KOPT-K1 (cell line): ENCODE results near the gene PRKG1.

Experiments used
- H3K27ac ChIP-seq: fragments of 200-600 bp; sonication (generic); 2 replicates; pipeline ENCODE4 v1.5.1; 2016; ENCODE audit warnings: antibody characterized with exemption, mild to moderate bottlenecking, low read depth, low read length; ENCODE audit not compliant: poor library complexity, severe bottlenecking
- H3K36me3 ChIP-seq: fragments of 200-600 bp; sonication (generic); 2 replicates; pipeline ENCODE4 v1.5.1; 2017; ENCODE audit warnings: antibody characterized with exemption, mild to moderate bottlenecking, low read length, moderate library complexity; ENCODE audit not compliant: insufficient read depth
- H3K9me3 ChIP-seq: fragments of 200-600 bp; sonication (generic); 2 replicates; pipeline ENCODE4 v1.5.1; 2017; ENCODE audit warnings: antibody characterized with exemption, low read length, mild to moderate bottlenecking; ENCODE audit not compliant: insufficient read depth, poor library complexity, severe bottlenecking

Gene PRKG1

GRCh38 chr10:51074238-51075028 lies at the start of gene PRKG1:
Gene PRKG1, plus strand, starts transcription at chr10:51074487.
- no peaks in the 10 kb centered on the region for H3K9me3 ChIP-seq
- H3K27ac ChIP-seq = no peak within 1 kb of the TSS
- H3K36me3 ChIP-seq = no peaks in the 10 kb centered on the region

GRCh38 chr10:51028420-51028819 lies 45.9 kb upstream of the PRKG1 start:
- no peaks in the 10 kb centered on the region for H3K36me3 ChIP-seq
- no peaks in the 10 kb centered on the region for H3K9me3 ChIP-seq
- H3K27ac ChIP-seq = no peak overlapping the region

- H3K36me3 ChIP-seq = no peaks in the 10 kb centered on the region
- no peak overlapping the region for H3K27ac ChIP-seq
- no peaks in the 10 kb centered on the region for H3K9me3 ChIP-seq
Measured at GRCh38 chr10:51029172-51029641, 45.1 kb upstream of the PRKG1 start.

- Histone ChIP-seq H3K9me3 (no peaks in the 10 kb centered on the region), H3K36me3 (no peaks in the 10 kb centered on the region), H3K27ac (no peak overlapping the region)
Measured at GRCh38 chr10:51030480-51030879, 43.8 kb upstream of the PRKG1 start.

GRCh38 chr10:51031950-51032349 lies 42.3 kb upstream of the PRKG1 start:
- Histone ChIP-seq H3K9me3 (no peaks in the 10 kb centered on the region), H3K27ac (no peak overlapping the region), H3K36me3 (no peaks in the 10 kb centered on the region)

- no peaks in the 10 kb centered on the region for H3K9me3 ChIP-seq
- no peaks in the 10 kb centered on the region for H3K36me3 ChIP-seq
- no peak overlapping the region for H3K27ac ChIP-seq
Measured at GRCh38 chr10:51034769-51035168, 39.5 kb upstream of the PRKG1 start.

GRCh38 chr10:51035344-51035743 lies 38.9 kb upstream of the PRKG1 start:
- no peaks in the 10 kb centered on the region for H3K9me3 ChIP-seq
- no peak overlapping the region for H3K27ac ChIP-seq
- no peaks in the 10 kb centered on the region for H3K36me3 ChIP-seq

GRCh38 chr10:51045871-51046270 lies 28.4 kb upstream of the PRKG1 start:
- Histone ChIP-seq H3K9me3 (no peaks in the 10 kb centered on the region), H3K36me3 (no peaks in the 10 kb centered on the region)

GRCh38 chr10:51046654-51047053 lies 27.6 kb upstream of the PRKG1 start:
- H3K36me3 ChIP-seq = no peaks in the 10 kb centered on the region
- no peak overlapping the region for H3K27ac ChIP-seq
- no peaks in the 10 kb centered on the region for H3K9me3 ChIP-seq

More at GRCh38 chr10:51045871-51046270, 28.4 kb upstream of the PRKG1 start:
- H3K27ac ChIP-seq = no peak overlapping the region

- no peaks in the 10 kb centered on the region for H3K9me3 ChIP-seq
- H3K36me3 ChIP-seq = no peaks in the 10 kb centered on the region
- H3K27ac ChIP-seq = no peak overlapping the region
Measured at GRCh38 chr10:51047857-51048256, 26.4 kb upstream of the PRKG1 start.

GRCh38 chr10:51048792-51049191 lies 25.5 kb upstream of the PRKG1 start:
- Histone ChIP-seq H3K36me3 (no peaks in the 10 kb centered on the region), H3K9me3 (no peaks in the 10 kb centered on the region), H3K27ac (no peak overlapping the region)

- Histone ChIP-seq H3K27ac (no peak overlapping the region), H3K36me3 (no peaks in the 10 kb centered on the region), H3K9me3 (no peaks in the 10 kb centered on the region)
Measured at GRCh38 chr10:51052163-51052562, 22.1 kb upstream of the PRKG1 start.

- Histone ChIP-seq H3K36me3 (no peaks in the 10 kb centered on the region), H3K9me3 (peaks cover 5% of the 10 kb centered on the region), H3K27ac (no peak overlapping the region)
Measured at GRCh38 chr10:51057925-51058324, 16.4 kb upstream of the PRKG1 start.

- Histone ChIP-seq H3K9me3 (no peaks in the 10 kb centered on the region), H3K36me3 (no peaks in the 10 kb centered on the region), H3K27ac (no peak overlapping the region)
Measured at GRCh38 chr10:51063166-51063565, 11.1 kb upstream of the PRKG1 start.

- Histone ChIP-seq H3K9me3 (no peaks in the 10 kb centered on the region), H3K36me3 (no peaks in the 10 kb centered on the region), H3K27ac (no peak overlapping the region)
Measured at GRCh38 chr10:51063659-51064535, 10.4 kb upstream of the PRKG1 start.
